GM18520 (cell line): ENCODE results near the gene ADARB1.

Source experiments
- ATAC-seq: cut with Tn5 transposase; IDR thresholded peaks from one replicate; pipeline ENCODE4 v1.9.1; 2021; ENCODE audit not compliant: unreplicated experiment

ADARB1 gene

GRCh38 chr21:45259206-45259840 lies 184.9 kb downstream of the ADARB1 start:
- ATAC-seq = no peak

GRCh38 chr21:45260191-45260825 lies 185.9 kb downstream of the ADARB1 start:
- ATAC-seq = no peak

GRCh38 chr21:45261093-45261492 lies 186.7 kb downstream of the ADARB1 start:
- ATAC-seq = no peak

- no peak for ATAC-seq
Observed at GRCh38 chr21:45262041-45262581, 187.7 kb downstream of the ADARB1 start.

GRCh38 chr21:45262616-45263015 lies 188.2 kb downstream of the ADARB1 start:
- no peak for ATAC-seq

GRCh38 chr21:45263534-45263933 lies 189.2 kb downstream of the ADARB1 start:
- no peak for ATAC-seq

GRCh38 chr21:45264146-45264911 lies 189.9 kb downstream of the ADARB1 start:
- no peak for ATAC-seq

GRCh38 chr21:45264912-45265515 lies 190.6 kb downstream of the ADARB1 start:
- no peak for ATAC-seq

- ATAC-seq = no peak
Observed at GRCh38 chr21:45265721-45266517, 191.5 kb downstream of the ADARB1 start.

- ATAC-seq = no peak
Observed at GRCh38 chr21:45266518-45267389, 192.4 kb downstream of the ADARB1 start.

- ATAC-seq = no peak
Observed at GRCh38 chr21:45267390-45267760, 193.0 kb downstream of the ADARB1 start.

GRCh38 chr21:45269861-45270260 lies 195.5 kb downstream of the ADARB1 start:
- no peak for ATAC-seq

GRCh38 chr21:45270306-45270821 lies 196.0 kb downstream of the ADARB1 start:
- no peak for ATAC-seq
